Measurements from ENCODE around the gene GIT2.

DNA sequence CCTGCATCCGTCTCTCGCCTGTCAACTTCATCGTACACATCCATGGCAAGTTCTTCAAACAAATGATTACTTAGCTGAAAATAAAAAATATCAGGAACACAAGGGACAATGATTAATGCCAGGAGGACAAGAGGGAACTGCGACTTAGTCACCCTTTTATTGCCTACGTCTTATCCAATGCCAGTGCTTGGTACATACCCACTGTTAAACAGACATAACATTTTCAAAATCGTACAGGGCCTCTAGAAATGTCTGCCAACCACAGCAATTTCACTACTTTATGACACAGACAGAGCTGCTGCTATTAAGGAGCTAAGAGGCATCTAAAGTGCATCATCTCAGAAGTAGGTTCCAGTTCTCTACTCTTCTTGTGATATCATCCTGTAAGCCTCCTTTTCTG lies 34.6 kb downstream of the GIT2 start:
- TF ChIP-seq ZNF596 (tag by site-specific recombination; IDR thresholded peaks at IDR 0.05), result no peak
- TF ChIP-seq, protein P1, sequence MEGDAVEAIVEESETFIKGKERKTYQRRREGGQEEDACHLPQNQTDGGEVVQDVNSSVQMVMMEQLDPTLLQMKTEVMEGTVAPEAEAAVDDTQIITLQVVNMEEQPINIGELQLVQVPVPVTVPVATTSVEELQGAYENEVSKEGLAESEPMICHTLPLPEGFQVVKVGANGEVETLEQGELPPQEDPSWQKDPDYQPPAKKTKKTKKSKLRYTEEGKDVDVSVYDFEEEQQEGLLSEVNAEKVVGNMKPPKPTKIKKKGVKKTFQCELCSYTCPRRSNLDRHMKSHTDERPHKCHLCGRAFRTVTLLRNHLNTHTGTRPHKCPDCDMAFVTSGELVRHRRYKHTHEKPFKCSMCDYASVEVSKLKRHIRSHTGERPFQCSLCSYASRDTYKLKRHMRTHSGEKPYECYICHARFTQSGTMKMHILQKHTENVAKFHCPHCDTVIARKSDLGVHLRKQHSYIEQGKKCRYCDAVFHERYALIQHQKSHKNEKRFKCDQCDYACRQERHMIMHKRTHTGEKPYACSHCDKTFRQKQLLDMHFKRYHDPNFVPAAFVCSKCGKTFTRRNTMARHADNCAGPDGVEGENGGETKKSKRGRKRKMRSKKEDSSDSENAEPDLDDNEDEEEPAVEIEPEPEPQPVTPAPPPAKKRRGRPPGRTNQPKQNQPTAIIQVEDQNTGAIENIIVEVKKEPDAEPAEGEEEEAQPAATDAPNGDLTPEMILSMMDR (tag by site-specific recombination; IDR thresholded peaks at IDR 0.05), result no peak
- TF ChIP-seq ZNF555 (tag by site-specific recombination; conservative IDR thresholded peaks at IDR 0.05), result no peak
- TF ChIP-seq ZNF707 (tag by site-specific recombination; IDR thresholded peaks at IDR 0.05), result no peak
